Stimulated activated naive CD4-positive, alpha-beta T cell (primary cell): ENCODE measurements around the gene NPAS3.

Experiments
- DNase-seq, 6 experiments: peaks; one replicate each; lab custom pipeline; 2025; lab: John Stamatoyannopoulos, UW

NPAS3 gene

GRCh38 chr14:33480887-33481184 is 542.2 kb downstream of the NPAS3 start:
- DNase-seq, result no peak

- DNase-seq, result no peak
Observed at GRCh38 chr14:33483110-33483509, 544.4 kb downstream of the NPAS3 start.

- DNase-seq, result no peak
Observed at GRCh38 chr14:33483541-33483940, 544.9 kb downstream of the NPAS3 start.

DNA sequence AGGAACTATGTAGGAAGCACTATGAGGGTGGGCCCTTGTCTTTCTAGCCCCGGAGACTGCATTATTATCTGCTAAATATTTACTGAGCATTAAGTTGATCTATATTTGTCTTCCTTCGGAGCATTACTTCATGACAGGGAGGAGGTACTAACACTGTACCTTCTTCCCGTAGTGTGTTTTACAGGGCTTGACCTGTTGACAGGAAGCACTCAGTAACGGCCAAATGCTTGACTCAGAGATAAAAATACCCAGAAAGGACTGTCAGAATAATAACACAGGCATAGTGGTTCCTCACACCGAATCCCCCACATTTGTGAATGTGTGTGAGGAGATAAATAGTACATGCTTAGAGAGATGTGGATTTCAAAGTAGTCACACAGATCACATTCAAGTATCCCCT is 545.6 kb downstream of the NPAS3 start:
- no peak for DNase-seq

DNA sequence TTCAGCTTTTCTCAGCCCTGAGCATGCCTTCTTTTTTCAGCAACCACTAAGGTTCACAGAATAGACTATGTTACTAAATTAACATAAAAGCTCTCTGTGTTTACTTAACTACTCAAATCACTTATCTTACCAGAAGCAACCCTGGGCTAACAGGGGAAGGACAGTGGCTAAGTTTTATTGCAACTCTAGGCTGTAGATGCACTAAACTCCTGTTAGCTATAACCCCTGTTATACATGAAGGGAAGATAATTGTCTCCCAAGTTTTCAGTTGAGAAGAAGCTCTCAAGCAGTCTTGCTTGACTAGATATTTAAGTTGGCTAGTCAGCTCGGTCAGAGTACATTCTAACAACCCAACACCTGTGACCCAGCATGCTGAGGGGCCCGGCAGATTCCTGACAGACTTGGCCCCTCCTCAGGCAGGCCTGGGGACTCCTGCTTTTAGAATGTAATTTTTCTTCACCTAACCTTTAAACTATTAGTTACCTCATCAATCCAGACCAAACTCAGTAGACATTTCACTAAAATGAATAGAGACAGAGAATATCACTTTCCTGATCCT is 547.7 kb downstream of the NPAS3 start:
- no peak for DNase-seq

GRCh38 chr14:33488582-33488981 is 549.9 kb downstream of the NPAS3 start:
- no peak for DNase-seq

DNA sequence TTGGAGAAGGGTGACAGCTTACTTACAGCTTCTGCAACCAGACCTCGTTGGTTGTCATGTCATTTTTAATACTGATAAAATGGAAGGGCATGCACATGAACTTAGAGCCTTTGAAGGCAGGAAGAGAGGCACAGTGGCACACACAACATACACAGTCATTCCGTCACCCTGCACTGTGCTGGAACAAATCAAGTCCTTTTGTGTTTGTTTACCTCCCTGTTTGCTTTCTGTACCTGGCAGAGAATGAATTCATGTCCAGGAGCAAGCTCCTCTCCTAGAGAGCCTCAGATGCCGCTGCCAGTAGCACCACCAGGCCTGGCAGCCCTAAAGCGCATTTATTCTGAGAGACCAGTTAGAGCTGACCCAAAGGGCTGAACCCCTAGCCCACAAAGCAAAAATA is 551.9 kb downstream of the NPAS3 start:
- DNase-seq, result no peak

DNA sequence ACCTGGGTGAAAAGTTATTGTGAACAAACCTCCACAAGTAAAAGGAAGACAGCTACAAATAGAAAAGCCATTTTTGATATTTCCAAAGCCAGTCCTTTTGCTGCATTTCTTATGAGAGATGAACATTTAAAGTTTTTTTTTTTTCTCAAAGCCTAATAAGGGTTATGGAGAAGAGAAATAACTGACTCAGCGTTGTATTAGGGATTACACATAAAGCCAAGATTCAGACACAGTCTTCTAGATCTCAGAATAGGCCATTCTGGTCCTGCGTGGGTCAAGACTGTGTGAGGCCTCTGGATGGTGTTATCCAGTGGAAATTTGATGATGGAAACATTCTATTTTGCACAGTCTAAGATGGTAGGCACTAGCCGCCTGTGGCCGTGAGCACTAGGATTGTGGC is 552.4 kb downstream of the NPAS3 start:
- DNase-seq, result no peak

DNA sequence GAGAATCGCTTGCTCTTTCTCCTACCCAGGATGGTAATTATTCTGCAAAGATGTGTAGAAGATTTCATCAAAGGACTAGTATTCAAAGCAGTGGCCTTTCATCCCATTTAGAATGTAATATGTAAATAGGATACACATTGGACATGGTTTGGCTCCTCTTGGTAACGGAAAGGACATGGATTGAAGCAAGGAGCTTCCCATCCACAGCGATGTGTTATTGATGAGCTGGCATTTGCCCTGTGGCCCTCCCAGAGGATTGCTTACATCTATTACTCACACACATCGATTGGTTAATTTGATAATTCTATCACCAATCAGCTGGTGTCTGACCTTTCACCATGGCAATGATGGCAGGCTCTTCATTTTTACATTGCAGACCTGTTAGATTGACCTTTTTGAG is 553.8 kb downstream of the NPAS3 start:
- DNase-seq, result no peak

DNA sequence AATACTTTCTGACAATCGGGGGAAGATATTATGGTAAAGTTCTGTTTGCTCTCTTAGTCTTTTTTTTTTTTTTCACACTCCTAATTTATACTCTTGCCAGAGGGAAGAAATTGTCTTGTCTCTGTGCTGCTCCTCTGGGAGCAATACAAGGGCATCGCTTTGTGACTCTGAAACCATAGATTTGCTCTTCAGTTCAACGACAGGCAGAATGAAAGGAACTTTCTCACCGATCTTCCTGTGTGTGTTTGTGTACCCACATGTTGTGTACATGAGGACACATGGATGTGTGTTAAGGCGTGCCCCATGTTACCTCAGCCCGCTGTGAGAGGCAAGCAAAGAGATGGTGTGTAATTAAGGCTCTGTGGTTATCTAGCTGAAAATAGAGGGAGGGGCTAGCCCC is 554.6 kb downstream of the NPAS3 start:
- no peak for DNase-seq

DNA sequence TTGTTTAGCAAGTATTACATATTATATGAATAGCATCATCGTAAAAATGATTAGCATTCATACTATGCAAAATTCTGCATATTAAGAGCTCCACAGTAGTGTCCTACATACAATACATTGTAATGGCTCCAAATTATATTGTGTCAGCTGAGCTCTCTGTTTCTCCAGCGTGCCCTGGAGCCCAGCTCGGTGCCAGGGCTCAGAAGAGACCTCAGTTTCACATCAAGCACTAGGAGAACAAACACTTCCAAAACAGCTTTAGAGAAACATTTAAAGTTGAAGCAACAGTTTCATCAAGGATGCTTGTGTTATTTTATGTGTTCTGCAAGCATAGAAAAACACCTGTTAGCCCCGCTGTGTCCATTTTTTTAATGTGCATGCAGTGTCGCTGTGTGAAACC is 555.3 kb downstream of the NPAS3 start:
- no peak for DNase-seq

DNA sequence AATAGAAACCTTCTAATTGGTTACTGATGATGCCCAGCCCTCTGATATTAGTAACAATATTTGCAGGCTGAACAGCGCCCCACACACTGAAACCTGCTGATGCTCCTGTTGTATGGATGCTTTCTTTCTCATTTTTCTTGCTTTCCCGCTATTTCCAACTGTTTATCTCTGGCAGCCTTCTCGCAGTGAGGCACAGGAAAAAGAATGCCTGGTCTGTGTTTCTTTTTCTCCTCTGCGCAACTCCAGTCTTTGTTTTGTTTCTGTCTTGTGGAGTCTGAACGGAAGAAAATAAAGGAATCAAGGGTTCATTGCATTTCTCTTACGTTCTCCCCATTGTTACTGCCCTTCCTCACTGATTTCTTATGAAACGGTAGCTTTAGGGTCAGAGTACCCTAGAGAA is 561.0 kb downstream of the NPAS3 start:
- no peak for DNase-seq

DNA sequence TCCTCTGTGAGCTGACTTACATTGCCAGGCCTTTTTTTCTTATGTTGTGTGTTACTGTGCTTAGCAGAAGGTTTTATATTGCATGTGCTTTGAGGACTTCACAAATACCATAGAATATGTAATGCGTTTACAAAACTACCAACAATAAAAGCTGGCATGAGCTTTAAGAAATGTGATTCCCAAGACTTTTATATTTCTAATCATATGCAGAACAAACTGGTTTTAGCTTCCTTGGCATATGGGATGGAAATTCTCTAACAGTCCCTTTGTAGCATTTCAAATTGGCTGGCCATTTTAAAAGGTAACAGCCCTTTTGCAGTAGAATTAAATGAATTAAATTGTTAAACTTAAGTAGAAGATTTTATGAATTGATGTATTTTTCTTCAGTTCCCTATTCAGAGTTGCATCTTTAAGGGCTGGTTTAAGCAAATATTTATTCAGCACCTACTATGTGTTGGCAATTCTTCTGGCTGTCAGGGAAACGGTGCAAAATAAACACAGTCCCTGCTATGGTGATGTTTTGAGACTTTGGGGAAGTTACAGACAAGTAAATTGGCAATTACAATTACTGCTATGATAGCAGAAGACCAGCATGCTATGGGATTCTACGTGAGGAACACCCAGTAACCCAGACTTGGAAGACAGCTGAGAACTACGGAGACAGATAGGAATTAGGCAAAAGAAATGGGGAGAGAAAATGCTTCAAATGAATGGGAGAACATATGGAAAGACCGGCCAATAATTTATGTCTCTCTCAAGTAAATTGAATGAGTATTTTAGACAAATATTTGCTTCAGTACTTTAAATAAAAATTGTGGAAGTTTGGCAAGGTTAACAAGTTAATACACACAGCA is 565.8 kb downstream of the NPAS3 start:
- DNase-seq, result no peak

- DNase-seq, result no peak
Observed at GRCh38 chr14:33505266-33505962, 566.7 kb downstream of the NPAS3 start.

- DNase-seq, result no peak
Observed at GRCh38 chr14:33505963-33506329, 567.3 kb downstream of the NPAS3 start.

DNA sequence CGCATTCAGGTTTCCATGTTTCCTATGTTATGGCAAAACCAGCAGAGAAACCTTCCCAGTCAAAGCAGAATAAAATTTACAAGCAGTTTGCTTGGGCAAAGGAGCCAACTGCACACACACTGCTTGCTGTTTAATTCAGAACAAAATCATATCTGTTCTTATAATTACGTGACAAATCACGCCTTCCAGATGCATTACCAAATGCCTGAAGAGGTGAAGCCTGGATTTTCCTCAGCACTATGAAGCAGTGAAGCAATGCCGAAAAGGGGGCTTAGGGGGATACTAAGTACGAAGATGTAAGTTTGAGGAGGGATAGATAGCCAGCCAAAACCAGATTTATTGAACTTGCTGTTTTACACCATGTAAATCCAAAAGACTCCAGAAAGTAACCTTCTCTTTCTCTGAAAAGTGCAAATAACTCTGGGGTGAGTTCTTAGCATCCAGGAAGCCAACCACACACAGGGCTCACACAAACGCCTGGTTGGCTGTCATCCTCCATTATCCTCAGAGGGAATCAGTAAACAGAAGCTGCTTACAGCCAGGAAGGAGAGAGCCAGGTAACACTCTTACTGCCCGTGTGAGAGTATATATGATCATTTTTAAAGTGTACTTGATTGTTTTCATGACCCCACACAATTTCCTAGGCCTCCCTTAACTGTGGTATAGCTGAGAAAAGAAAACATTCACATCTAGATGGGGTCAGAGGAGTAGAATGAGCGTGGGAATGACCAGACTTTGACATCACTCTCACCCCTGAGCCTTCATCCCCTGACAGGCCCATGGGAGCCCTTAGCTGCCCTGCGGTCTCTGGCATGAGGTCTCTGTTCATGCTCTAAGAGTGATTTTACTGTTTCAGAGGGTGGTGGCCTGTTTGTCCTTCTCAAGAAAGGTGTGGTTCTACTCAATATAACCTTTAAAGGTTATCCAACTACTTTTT is 569.7 kb downstream of the NPAS3 start:
- no peak for DNase-seq

GRCh38 chr14:33509454-33509853 is 570.8 kb downstream of the NPAS3 start:
- no peak for DNase-seq

DNA sequence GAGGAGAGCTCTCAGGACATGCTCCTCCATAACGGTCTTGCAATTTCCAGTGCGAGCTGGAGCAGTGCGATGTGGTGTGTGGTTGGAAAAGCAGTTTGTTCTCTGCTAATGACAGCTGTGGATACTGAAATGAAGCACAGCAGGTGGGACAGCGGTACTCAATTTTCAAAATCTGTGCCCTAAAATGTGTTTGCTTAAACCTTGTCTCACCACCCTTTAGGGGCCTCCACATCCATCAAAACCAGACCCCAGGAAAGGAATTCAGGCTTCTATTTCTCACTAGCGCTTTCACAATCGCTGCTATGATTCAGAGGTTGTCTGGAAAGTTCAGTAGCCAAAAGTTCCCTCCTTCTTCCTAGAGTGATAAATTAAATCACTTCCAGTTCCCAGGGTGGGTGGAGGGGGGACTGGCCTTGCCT is 571.4 kb downstream of the NPAS3 start:
- no peak for DNase-seq

GRCh38 chr14:33510991-33511390 is 572.3 kb downstream of the NPAS3 start:
- DNase-seq, result no peak

- DNase-seq, result no peak
Observed at GRCh38 chr14:33511851-33512640, 573.4 kb downstream of the NPAS3 start.

DNA sequence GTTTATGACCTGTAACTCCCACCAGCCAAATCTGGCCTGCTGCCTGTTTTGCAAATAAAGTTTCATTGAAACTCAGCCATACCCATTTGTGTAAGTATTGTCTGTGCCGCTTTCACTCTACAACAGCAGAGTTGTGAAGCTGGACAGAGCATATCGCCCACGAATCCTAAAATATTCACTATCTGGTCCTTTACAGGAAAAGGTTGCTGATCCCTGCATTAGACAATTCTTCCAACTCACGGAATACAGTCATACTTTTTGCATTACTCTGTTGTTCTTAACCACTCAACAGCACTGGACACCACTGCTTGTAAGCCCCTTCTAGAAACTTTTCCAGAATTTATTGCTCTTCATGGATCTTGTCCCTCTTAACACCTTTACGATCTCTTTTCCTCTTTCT is 576.8 kb downstream of the NPAS3 start:
- DNase-seq, result no peak

DNA sequence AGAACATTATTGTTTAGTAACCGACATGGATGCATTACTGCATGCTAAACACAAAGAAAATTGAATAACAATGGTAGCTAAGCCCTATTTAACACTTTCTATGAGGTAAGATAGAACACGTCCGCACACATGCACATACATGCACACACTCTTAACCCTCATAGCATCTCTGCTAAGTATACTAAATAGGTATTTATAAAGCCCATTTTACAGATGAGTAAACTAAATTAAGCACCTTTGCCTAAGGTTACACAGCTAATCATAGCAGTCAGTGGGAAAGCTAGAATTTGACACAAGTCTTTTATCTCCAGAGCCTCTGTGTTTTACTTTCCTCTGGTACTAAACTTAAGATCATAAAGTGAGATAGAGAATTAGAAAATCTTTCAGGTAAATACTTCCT is 577.2 kb downstream of the NPAS3 start:
- no peak for DNase-seq
